GM10248 (cell line): ENCODE measurements around the gene KAT6B.

Experiments used
- CTCF ChIA-PET: fragments of 300-600 bp; sonication (Branson Sonifier 250); formaldehyde crosslinking; extraction: SDS; loops from one replicate; lab custom pipeline; 2021; ENCODE audit warnings: antibody characterized with exemption; lab: Yijun Ruan, JAX
- POLR2A ChIA-PET: fragments of 350-650 bp; sonication (Branson Sonifier 250); formaldehyde crosslinking; extraction: SDS; loops from one replicate; lab custom pipeline; 2020; ENCODE audit warnings: antibody characterized with exemption; lab: Yijun Ruan, JAX
- DNase-seq: peaks from one replicate; pipeline ENCODE4 v3.0.0; 2012; ENCODE audit errors: extremely low spot score
- CTCF ChIP-seq: IDR thresholded peaks from 2 replicates; pipeline ENCODE4 v1.5.1; 2012; ENCODE audit warnings: mild to moderate bottlenecking, low read depth; ENCODE audit errors: extremely low read depth, missing control alignments, control extremely low read depth

The KAT6B gene

GRCh38 chr10:74827694-74828093 lies 1.3 kb downstream of the KAT6B start:
- DNase-seq, result no peak
- ChIA-PET POLR2A (no interaction called here), CTCF (interaction anchor here (1.2 to 1.8 kb wide), 2 partner anchors 10 to 13 kb away, joined by 3 to 5 read pairs; no protein-coding TSS in a partner anchor)
- TF ChIP-seq CTCF, result no peak

DNA sequence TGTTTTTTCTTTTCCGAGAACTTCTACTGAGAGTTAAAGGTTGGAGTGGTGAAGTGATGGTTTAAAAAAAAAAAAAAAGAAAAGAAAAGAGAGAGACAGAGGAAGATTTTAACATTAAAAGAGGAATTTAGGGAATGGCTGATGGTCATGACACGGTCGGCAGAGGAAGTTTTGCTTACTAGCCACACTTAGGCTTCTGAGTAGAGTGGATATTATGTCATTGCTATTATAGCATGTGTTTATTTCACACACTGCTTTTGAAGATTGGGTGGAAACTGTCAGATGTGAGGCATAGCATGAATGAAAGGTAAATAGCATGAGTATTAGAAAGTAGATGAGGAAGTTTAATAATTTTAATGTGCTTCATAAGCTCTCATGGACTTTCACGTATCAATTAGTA lies 2.5 kb downstream of the KAT6B start:
- ChIA-PET POLR2A (no interaction called here), CTCF (no interaction called here)
- no peak for TF ChIP-seq CTCF
- no peak for DNase-seq

GRCh38 chr10:74831518-74832120 lies 5.2 kb downstream of the KAT6B start:
- POLR2A ChIA-PET, result interaction anchor here (0.6 kb wide), 1 partner anchor 24 kb away, joined by 4 read pairs; no protein-coding TSS in a partner anchor
- CTCF ChIA-PET, result interaction anchor here (1.3 to 2.5 kb wide), 3 partner anchors 10 to 399 kb away, joined by 3 to 16 read pairs (median 3); no protein-coding TSS in a partner anchor

DNA sequence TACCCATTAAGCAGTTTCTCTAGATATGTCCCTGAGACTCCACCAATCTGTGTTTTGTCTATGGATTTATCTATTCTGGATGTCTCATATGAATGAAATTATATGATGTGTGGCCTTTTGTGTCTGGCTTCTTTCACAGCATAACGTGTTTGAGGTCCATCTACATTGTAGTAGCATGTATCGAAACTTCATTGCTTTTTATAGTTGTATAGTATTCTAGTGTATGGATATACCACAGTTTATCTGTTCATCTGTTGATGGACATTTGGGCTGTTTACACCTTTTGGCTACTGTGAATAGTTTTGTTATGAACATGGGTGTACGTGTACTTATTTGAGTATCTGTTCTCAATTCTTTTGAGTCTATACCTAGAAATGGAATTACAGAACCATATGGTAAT lies 9.6 kb downstream of the KAT6B start:
- no peak for DNase-seq
- ChIA-PET POLR2A (no interaction called here), CTCF (no interaction called here)
- no peak for TF ChIP-seq CTCF

More at GRCh38 chr10:74831518-74832120, 5.2 kb downstream of the KAT6B start:
- no peak for DNase-seq
- no peak for TF ChIP-seq CTCF

DNA sequence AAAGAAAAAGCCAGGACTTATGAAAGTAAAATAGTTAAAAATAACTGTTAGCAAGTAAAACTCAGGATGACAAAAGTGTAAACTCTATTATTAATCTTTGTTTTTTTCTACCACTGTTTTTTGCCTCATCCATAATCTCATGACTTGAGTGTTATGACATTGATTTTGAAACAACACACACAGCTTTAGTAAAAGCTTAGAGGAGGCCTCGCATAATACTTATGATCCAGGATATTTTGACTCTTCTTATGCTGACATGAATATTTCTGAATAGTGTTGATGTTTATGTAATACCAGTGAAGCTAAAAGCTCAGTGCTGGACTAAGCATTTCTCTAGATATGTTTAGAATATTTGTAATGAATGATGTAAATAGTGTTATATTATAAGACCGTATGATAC lies 10.5 kb downstream of the KAT6B start:
- ChIA-PET POLR2A (no interaction called here), CTCF (no interaction called here)
- no peak for TF ChIP-seq CTCF
- DNase-seq, result no peak

DNA sequence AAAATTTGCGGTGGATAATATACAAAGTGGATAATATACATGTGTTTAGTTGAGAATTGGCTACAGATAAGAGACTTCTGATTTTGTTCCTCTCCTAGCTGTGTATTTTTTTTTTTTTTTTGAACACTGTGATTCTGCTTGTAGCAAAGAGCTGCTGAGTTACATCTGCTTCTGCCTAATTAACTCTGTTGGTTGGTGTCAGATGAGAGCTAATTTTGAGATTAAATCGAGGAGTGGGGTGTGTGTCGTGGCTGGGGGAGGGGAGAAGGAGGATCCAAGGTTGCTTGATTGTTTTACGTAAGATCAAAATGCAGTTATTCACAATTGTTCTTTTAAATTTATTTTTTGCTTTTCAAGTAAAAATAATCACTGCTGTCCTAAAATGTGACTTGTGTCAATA lies 11.3 kb downstream of the KAT6B start:
- ChIA-PET POLR2A (no interaction called here), CTCF (interaction anchor here (1.4 kb wide), 1 partner anchor 10 kb away, joined by 5 read pairs; no protein-coding TSS in a partner anchor)
- no peak for DNase-seq
- no peak for TF ChIP-seq CTCF
